ENCODE data around the gene B4GALNT4. TPM values are rescaled to one million over a fixed set of nuclear protein-coding genes. Genes with fewer than 3 reads are reported as not detected.

The B4GALNT4 gene
- total and polyA plus RNA-seq, 2 of the 13 experiments (the other 11 are each of a cell fraction or from before 2014, with no cell fraction given): 30.5 to 50.1 TPM

DNA sequence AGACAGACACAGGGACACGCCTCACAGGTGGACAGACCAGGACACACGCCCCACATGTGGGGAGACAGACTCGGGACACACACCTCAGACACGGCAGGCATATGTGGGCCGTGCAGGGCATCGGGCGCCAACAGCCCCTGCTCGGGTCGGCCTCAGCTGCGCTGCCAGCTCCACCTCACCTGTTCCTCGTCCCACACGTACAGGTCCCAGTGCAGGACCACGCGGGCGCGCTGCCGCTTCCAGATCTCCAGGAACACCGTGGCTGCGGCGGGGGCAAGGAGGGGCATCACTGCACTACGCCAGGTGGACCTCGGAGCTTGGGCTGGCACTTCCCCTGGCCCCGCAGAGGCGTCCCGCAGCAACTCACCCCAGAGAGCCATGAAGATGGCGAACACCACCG, 60.1 kb downstream of the B4GALNT4 start:
- no peaks in the 10 kb centered on the region for H3K36me3 ChIP-seq (replicated peaks in 1 of 2; ENCODE audit: control insufficient read depth in 1 of 2, insufficient read depth in 2 of 2, low read length in 2 of 2)
- no TSS peak for BruUV-seq (replicated peaks)
- no peak for DNase-seq (ENCODE audit: low spot score)
- H3K27me3 ChIP-seq (ENCODE audit: control insufficient read depth in 1 of 2, insufficient read depth in 2 of 2, low read length in 2 of 2): no peaks in the 10 kb centered on the region
- no peak overlapping the region for H2AFZ ChIP-seq (ENCODE audit: low read length)
- CTCF ChIA-PET (ENCODE audit: low intra/inter-chr PET ratio, low total read pairs): no interaction called here
- H3K79me2 ChIP-seq (ENCODE audit: insufficient read depth, low read length): no peaks in the 10 kb centered on the region
- in situ Hi-C loops (cut with HindIII; ENCODE audit: extremely low pct_ligation_motif_present, low pct_unique_long_range_greater_than_20kb): no loop called here
- no peak overlapping the region for H3K27ac ChIP-seq (ENCODE audit: extremely low read length, insufficient read depth, low read length)
- H4K20me1 ChIP-seq (ENCODE audit: insufficient read depth, low read length): no peaks in the 10 kb centered on the region
- no peak overlapping the region for H3K9ac ChIP-seq (ENCODE audit: insufficient read depth, low read depth, low read length)
- intact Hi-C loops (cut with micrococcal nuclease; ENCODE audit: unreplicated experiment): no loop called here
- H3K9me3 ChIP-seq (ENCODE audit: low read length): no peaks in the 10 kb centered on the region
- no peak for FAIRE-seq
- TF ChIP-seq, protein P1, sequence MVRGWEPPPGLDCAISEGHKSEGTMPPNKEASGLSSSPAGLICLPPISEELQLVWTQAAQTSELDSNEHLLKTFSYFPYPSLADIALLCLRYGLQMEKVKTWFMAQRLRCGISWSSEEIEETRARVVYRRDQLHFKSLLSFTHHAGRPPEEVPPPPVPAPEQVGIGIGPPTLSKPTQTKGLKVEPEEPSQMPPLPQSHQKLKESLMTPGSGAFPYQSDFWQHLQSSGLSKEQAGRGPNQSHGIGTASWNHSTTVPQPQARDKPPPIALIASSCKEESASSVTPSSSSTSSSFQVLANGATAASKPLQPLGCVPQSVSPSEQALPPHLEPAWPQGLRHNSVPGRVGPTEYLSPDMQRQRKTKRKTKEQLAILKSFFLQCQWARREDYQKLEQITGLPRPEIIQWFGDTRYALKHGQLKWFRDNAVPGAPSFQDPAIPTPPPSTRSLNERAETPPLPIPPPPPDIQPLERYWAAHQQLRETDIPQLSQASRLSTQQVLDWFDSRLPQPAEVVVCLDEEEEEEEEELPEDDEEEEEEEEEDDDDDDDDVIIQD (CRISPR knock-in tag; IDR thresholded peaks at IDR 0.05; ENCODE audit: low read depth): no peak
- TF ChIP-seq ZNF737 (CRISPR knock-in tag; IDR thresholded peaks at IDR 0.05; ENCODE audit: borderline replicate concordance) (no peak), ZSCAN25 (CRISPR knock-in tag; IDR thresholded peaks at IDR 0.05) (no peak), FOXJ3 (CRISPR knock-in tag; IDR thresholded peaks at IDR 0.05; ENCODE audit: borderline replicate concordance) (no peak), BORCS8-MEF2B (CRISPR knock-in tag; IDR thresholded peaks at IDR 0.05) (no peak), ARHGAP35 (CRISPR knock-in tag; IDR thresholded peaks at IDR 0.05; ENCODE audit: borderline replicate concordance) (no peak), ZNF614 (CRISPR knock-in tag; IDR thresholded peaks at IDR 0.05; ENCODE audit: borderline replicate concordance) (no peak), CBX1 (IDR thresholded peaks at IDR 0.05; ENCODE audit: low read depth) (no peak), DNMT1 (CRISPR knock-in tag; IDR thresholded peaks at IDR 0.05) (no peak), RBFOX2 (IDR thresholded peaks at IDR 0.05; ENCODE audit: low read depth, low read length) (no peak), ZSCAN29 (CRISPR knock-in tag; conservative IDR thresholded peaks at IDR 0.05) (no peak), ZNF180 (CRISPR knock-in tag; IDR thresholded peaks at IDR 0.05; ENCODE audit: borderline replicate concordance, low read depth) (no peak), ZFP36L2 (CRISPR knock-in tag; IDR thresholded peaks at IDR 0.05) (no peak)
- TF ChIP-seq, protein P2, sequence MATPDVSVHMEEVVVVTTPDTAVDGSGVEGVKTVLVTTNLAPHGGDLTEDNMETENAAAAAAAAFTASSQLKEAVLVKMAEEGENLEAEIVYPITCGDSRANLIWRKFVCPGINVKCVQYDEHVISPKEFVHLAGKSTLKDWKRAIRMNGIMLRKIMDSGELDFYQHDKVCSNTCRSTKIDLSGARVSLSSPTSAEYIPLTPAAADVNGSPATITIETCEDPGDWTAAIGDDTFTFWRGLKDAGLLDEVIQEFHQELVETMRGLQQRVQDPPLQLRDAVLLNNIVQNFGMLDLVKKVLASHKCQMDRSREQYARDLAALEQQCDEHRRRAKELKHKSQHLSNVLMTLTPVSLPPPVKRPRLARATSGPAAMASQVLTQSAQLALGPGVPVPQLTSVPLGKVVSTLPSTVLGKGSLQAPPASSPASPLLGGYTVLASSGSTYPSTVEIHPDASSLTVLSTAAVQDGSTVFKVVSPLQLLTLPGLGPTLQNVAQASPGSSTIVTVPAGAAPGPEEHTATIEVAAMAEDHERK (CRISPR knock-in tag; IDR thresholded peaks at IDR 0.05; ENCODE audit: low read depth): no peak
- no peak overlapping the region for H3K4me3 ChIP-seq (replicated peaks in 1 of 3; ENCODE audit: insufficient read depth in 1 of 3, low read depth in 2 of 3, low read length in 3 of 3)
- over 99% methylated on average over 17 of the region's 27 CpGs for WGBS (ENCODE audit: low lambda C conversion rate)
- ATAC-seq: no peak
- no peaks in the 10 kb centered on the region for H3K4me1 ChIP-seq (ENCODE audit: insufficient read depth, low read length)
- POLR2A ChIA-PET: no interaction called here
- H3K4me2 ChIP-seq (ENCODE audit: low read depth, low read length): no peak overlapping the region
